GM12878 (cell line): ENCODE data around the gene PASK. TPM values are rescaled to one million over a fixed set of nuclear protein-coding genes. Genes with fewer than 3 reads are reported as not detected.
A peak's percentile ranks its signal among the peaks of the same experiment; 100 is the strongest.

Experiments
- ATAC-seq: fragments of 200-7000 bp; cut with Tn5 transposase; 3 replicates; pipeline ENCODE4 v1.9.1; 2020; ENCODE audit warnings: mild to moderate bottlenecking, moderate library complexity
- BruUV-seq: library from RNA; stranded (reverse); fragments of 400-500 nt; replicated peaks from 2 replicates; lab custom pipeline; 2021; lab: Mats Ljungman, UMichigan
- CTCF ChIA-PET: fragments of 300-600 bp; sonication (Branson Sonifier 250); formaldehyde crosslinking; extraction: SDS; loops from one replicate; lab custom pipeline; 2021; ENCODE audit warnings: inconsistent platforms; lab: Yijun Ruan, JAX
- POLR2A ChIA-PET: fragments of 350-600 bp; formaldehyde crosslinking; extraction: SDS; loops from one replicate; lab custom pipeline; 2021; ENCODE audit warnings: inconsistent platforms; lab: Charles Lee
- RAD21 ChIA-PET: fragments of 300-600 bp; sonication (Branson Sonifier 250); formaldehyde crosslinking; loops from one replicate; lab custom pipeline; 2023; ENCODE audit warnings: antibody characterized with exemption; ENCODE audit not compliant: unreplicated experiment; lab: Charles Lee
- SMC1A ChIA-PET: fragments of 300-600 bp; sonication (Branson Sonifier 250); formaldehyde crosslinking; loops from one replicate; lab custom pipeline; 2023; ENCODE audit not compliant: unreplicated experiment, uncharacterized antibody; lab: Charles Lee
- DNase-seq: peaks from one replicate; pipeline ENCODE4 v3.0.0-alpha.2; 2011; ENCODE audit warnings: low read depth, low spot score
- FAIRE-seq: peaks from 3 replicates; lab custom pipeline; 2011; peaks lifted over from hg19 to GRCh38; lab: Jason Lieb, UNC
- H2AFZ ChIP-seq: 2 replicates; pipeline ENCODE4 v1.6.0; 2011; ENCODE audit warnings: low read depth, low read length, control low read depth; ENCODE audit not compliant: control insufficient read depth
- H3K27ac ChIP-seq: 2 replicates; pipeline ENCODE4 v1.5.1; 2011; ENCODE audit warnings: control low read depth; ENCODE audit not compliant: control insufficient read depth, insufficient read depth
- H3K27me3 ChIP-seq, 2 experiments: replicated peaks in 1 of 2; 2 replicates each; pipeline versions ENCODE4 v1.6.0 to v1.6.1; 2011; ENCODE audit warnings: low read length in 1 of 2; ENCODE audit not compliant: control insufficient read depth in 2 of 2, insufficient read depth in 2 of 2
- H3K36me3 ChIP-seq, 2 experiments: 2 replicates each; pipeline ENCODE4 v1.5.1; 2011; ENCODE audit warnings: low read length in 1 of 2; ENCODE audit not compliant: control insufficient read depth in 2 of 2, insufficient read depth in 2 of 2
- H3K4me1 ChIP-seq: 2 replicates; pipeline ENCODE4 v1.6.1; 2011; ENCODE audit warnings: mild to moderate bottlenecking, low read length, moderate library complexity, mixed read lengths; ENCODE audit not compliant: control insufficient read depth, insufficient read depth
- H3K4me2 ChIP-seq: 2 replicates; pipeline ENCODE4 v1.6.0; 2011; ENCODE audit warnings: control low read depth; ENCODE audit not compliant: control insufficient read depth, insufficient read depth
- H3K4me3 ChIP-seq: fragments of 200-600 bp; sonication (generic); 2 replicates; pipeline ENCODE4 v1.5.1; 2016
- H3K79me2 ChIP-seq: 2 replicates; pipeline ENCODE4 v1.6.0; 2011; ENCODE audit warnings: low read length; ENCODE audit not compliant: control insufficient read depth, insufficient read depth
- H3K9ac ChIP-seq: 2 replicates; pipeline ENCODE4 v1.8.0; 2011; ENCODE audit warnings: low read length, control low read depth, mixed read lengths; ENCODE audit not compliant: control insufficient read depth, insufficient read depth
- H3K9me3 ChIP-seq: replicated peaks from 3 replicates; pipeline ENCODE4 v1.5.1; 2011; ENCODE audit warnings: mild to moderate bottlenecking, low read length; ENCODE audit not compliant: control insufficient read depth, insufficient read depth
- H4K20me1 ChIP-seq: 2 replicates; pipeline ENCODE4 v1.6.0; 2011; ENCODE audit not compliant: control insufficient read depth, insufficient read depth
- ATF7 ChIP-seq: fragments of 450-650 bp; IDR thresholded peaks from 2 replicates; pipeline ENCODE4 v1.6.1; 2016; ENCODE audit warnings: low read depth, mild to moderate bottlenecking
- CHD2 ChIP-seq: IDR thresholded peaks from 2 replicates; pipeline ENCODE4 v1.6.1; 2011; ENCODE audit warnings: low read depth, low read length, improper control_type of control experiment, borderline replicate concordance
- FOXM1 ChIP-seq: IDR thresholded peaks from 2 replicates; pipeline ENCODE4 v1.6.1; 2012; ENCODE audit warnings: low read depth, mild to moderate bottlenecking, inconsistent platforms, low read length, moderate library complexity
- MTA3 ChIP-seq: IDR thresholded peaks from 2 replicates; pipeline ENCODE4 v1.6.1; 2012; ENCODE audit warnings: low read length, inconsistent platforms, borderline replicate concordance
- NFYB ChIP-seq: IDR thresholded peaks from 2 replicates; pipeline ENCODE4 v1.6.1; 2011; ENCODE audit warnings: low read depth, mild to moderate bottlenecking, low read length, improper control_type of control experiment, moderate library complexity; ENCODE audit not compliant: insufficient read depth
- PAX5 ChIP-seq: IDR thresholded peaks from 2 replicates; pipeline ENCODE4 v1.6.1; 2011; ENCODE audit warnings: low read depth, low read length, borderline replicate concordance
- POLR2A ChIP-seq: IDR thresholded peaks from 2 replicates; pipeline ENCODE4 v1.6.1; 2011; ENCODE audit warnings: low read depth, mild to moderate bottlenecking, low read length
- PRDM15 ChIP-seq: fragments of 450-650 bp; formaldehyde crosslinking; IDR thresholded peaks from 2 replicates; pipeline ENCODE4 v1.4.0; 2020; ENCODE audit warnings: mild to moderate bottlenecking, moderate library complexity
- RUNX3 ChIP-seq: IDR thresholded peaks from 2 replicates; pipeline ENCODE4 v1.6.1; 2012; ENCODE audit warnings: low read length, inconsistent platforms
- YY1 ChIP-seq: IDR thresholded peaks from 2 replicates; pipeline ENCODE4 v1.6.1; 2011; ENCODE audit warnings: low read depth, mild to moderate bottlenecking, low read length
- ZBTB11 ChIP-seq: fragments of 450-650 bp; formaldehyde crosslinking; IDR thresholded peaks from 2 replicates; pipeline ENCODE4 v1.5.0; 2022; ENCODE audit warnings: mild to moderate bottlenecking, missing genetic modification characterization
- WGBS: methylation state at CpG from one replicate; pipeline ENCODE4 v1.1.6; 2016; ENCODE audit warnings: low lambda C conversion rate; ENCODE audit not compliant: insufficient replicate concordance, insufficient coverage; ENCODE audit errors: missing lambda C conversion rate; 5-methylcytosine and 5-hydroxymethylcytosine counted together
- in situ Hi-C: fragments of 300-500 bp; cut with MboI; formaldehyde crosslinking; loops from 9 replicates; pipeline ENCODE4 v1.14.3; 2018; ENCODE audit warnings: mixed read lengths
- intact Hi-C: fragments of 100-400 bp; cut with micrococcal nuclease; formaldehyde crosslinking; loops from one replicate; pipeline ENCODE4 v1.14.2; 2022; ENCODE audit not compliant: unreplicated experiment
- polyA plus RNA-seq, 11 experiments: library from polyadenylated mRNA; depleted of rRNA in 4 of 11; unstranded in 6 of 11; stranded (reverse) in 5 of 11; fragments of >200 nt; fragmentation: Nextera tagmentation in 4 of 11; fragmentation: Illumina TruSeq in 1 of 11; extraction: Ambion mirVana in 4 of 11; extraction: Trizol in 1 of 11; gene quantifications; 1 replicate in 1 of 11; 2 replicates in 10 of 11; pipeline versions ENCODE4 v1.2.1 to v1.2.3, GENCODE V29; 2011 to 2016; ENCODE audit warnings: inconsistent platforms in 2 of 11, missing spikeins in 2 of 11, low read depth in 1 of 11
- total RNA-seq, 4 experiments: library from RNA; depleted of rRNA in 3 of 4; stranded (reverse); fragments of >200 nt in 3 of 4; fragmentation: Illumina TruSeq in 1 of 4; extraction: Trizol in 1 of 4; gene quantifications; 2 replicates each; pipeline versions ENCODE4 v1.2.1 to v1.2.3, GENCODE V29; 2013 to 2021

Gene PASK
- total and polyA plus RNA-seq, 10 of the 15 experiments (the other 5 are each of a cell fraction or from before 2014, with no cell fraction given): 9.6 to 62.2 (median 28.5) TPM

GRCh38 chr2:241072553-241073165 lies 76.6 kb downstream of the PASK start:
- no peak for FAIRE-seq
- WGBS: 55% methylated on average over 14 of the region's 14 CpGs
- Histone ChIP-seq H3K9me3 (no peaks in the 10 kb centered on the region), H3K27ac (no peak overlapping the region), H3K4me2 (no peak overlapping the region), H3K36me3 (peaks cover 0 to 3% of the 10 kb centered on the region in 2 experiments; a peak in 1 of 4 replicates), H3K4me1 (no peaks in the 10 kb centered on the region), H4K20me1 (no peaks in the 10 kb centered on the region), H3K4me3 (no peak overlapping the region), H2AFZ (no peak overlapping the region), H3K9ac (no peak overlapping the region), H3K27me3 (no peaks in the 10 kb centered on the region; a peak in 1 of 4 replicates)
- ChIA-PET CTCF (no interaction called here), POLR2A (no interaction called here), RAD21 (no interaction called here)
- DNase-seq: no peak
- BruUV-seq: no TSS peak
- in situ Hi-C loops: no loop called here
- no peak for TF ChIP-seq NFYB
- 0 out of 2 replicates have a peak, but pooled peaks have one; percentile 20 for TF ChIP-seq POLR2A
- TF ChIP-seq, all 136 proteins: peak for 1
- intact Hi-C loops: no loop called here
- H3K79me2 ChIP-seq: no peaks in the 10 kb centered on the region
- no peak for ATAC-seq
- SMC1A ChIA-PET: no interaction called here

- POLR2A ChIA-PET: no interaction called here
- no peaks in the 10 kb centered on the region for H4K20me1 ChIP-seq
- H3K27ac ChIP-seq: no peak overlapping the region
- CTCF ChIA-PET: no interaction called here
- 67% methylated on average over 5 of the region's 9 CpGs for WGBS
- intact Hi-C loops: no loop called here
- no peak overlapping the region for H3K4me3 ChIP-seq
- H3K79me2 ChIP-seq: no peaks in the 10 kb centered on the region
- no TSS peak for BruUV-seq
- H3K9me3 ChIP-seq: no peaks in the 10 kb centered on the region
- in situ Hi-C loops: no loop called here
- no peak overlapping the region for H3K9ac ChIP-seq
- FAIRE-seq (no peak), DNase-seq (no peak), ATAC-seq (no peak)
- H3K27me3 ChIP-seq: no peaks in the 10 kb centered on the region; a peak in 1 of 4 replicates
- SMC1A ChIA-PET: no interaction called here
- H3K36me3 ChIP-seq: peaks cover 0 to 3% of the 10 kb centered on the region in 2 experiments; a peak in 1 of 4 replicates
- RAD21 ChIA-PET: no interaction called here
- H3K4me1 ChIP-seq: no peaks in the 10 kb centered on the region
- no peak overlapping the region for H3K4me2 ChIP-seq
- H2AFZ ChIP-seq: no peak overlapping the region
- TF ChIP-seq FOXM1: no peak
- no peak for TF ChIP-seq MTA3
- no peak for TF ChIP-seq ATF7
- TF ChIP-seq YY1: no peak
- TF ChIP-seq CHD2: no peak
- no peak for TF ChIP-seq ZBTB11 (CRISPR knock-in tag)
- no peak for TF ChIP-seq PRDM15
- TF ChIP-seq RUNX3: no peak
- no peak for TF ChIP-seq PAX5
These were observed 77.1 kb downstream of the PASK start for GRCh38 chr2:241072151-241072550.
